Tibial nerve (tissue), 4 donors: ENCODE results near the gene CALCOCO1.

Experiments
- CTCF ChIP-seq, 5 experiments: fragments of 200-600 bp in 3 of 5; fragments of 450-650 bp in 2 of 5; sonication (generic) in 3 of 5; IDR thresholded peaks; one replicate each; pipeline ENCODE4 v1.5.1; 2016 to 2019; ENCODE audit warnings: antibody characterized with exemption in 5 of 5, mild to moderate bottlenecking in 3 of 5, moderate library complexity in 2 of 5
- EP300 ChIP-seq, 2 donors: sonication (generic); formaldehyde crosslinking; IDR thresholded peaks; one replicate each; pipeline ENCODE4 v1.6.1; 2017; ENCODE audit warnings: antibody characterized with exemption in 2 of 2, mild to moderate bottlenecking in 1 of 2
- POLR2A ChIP-seq, 2 donors: fragments of 450-650 bp; IDR thresholded peaks; one replicate each; pipeline ENCODE4 v1.6.1; 2017; ENCODE audit warnings: antibody characterized with exemption in 2 of 2, mild to moderate bottlenecking in 2 of 2, moderate library complexity in 2 of 2

- TF ChIP-seq CTCF (IDR thresholded peaks at IDR 0.05) (no peak), POLR2A (IDR thresholded peaks at IDR 0.05) (no peak), EP300 (IDR thresholded peaks at IDR 0.05) (peak in 1 of 2 donors; percentile 81)
Observed at GRCh38 chr12:53659011-53659551, 68.2 kb downstream of the CALCOCO1 start.
